Smooth muscle cell (in vitro differentiated cells): ENCODE results near the gene TMC7. TPM values are rescaled to one million over a fixed set of nuclear protein-coding genes. Genes with fewer than 3 reads are reported as not detected.

ENCODE experiments used
- DNase-seq: peaks from one replicate; lab custom pipeline; 2025; ENCODE audit not compliant: unreplicated experiment; lab: John Stamatoyannopoulos, UW
- H2AFZ ChIP-seq: fragments of 200-600 bp; sonication (generic); 2 replicates; pipeline ENCODE4 v1.6.0; 2016; ENCODE audit warnings: antibody characterized with exemption, low read depth, mild to moderate bottlenecking
- H3F3A ChIP-seq: fragments of 200-600 bp; sonication (generic); 2 replicates; pipeline ENCODE4 v1.6.0; 2017; ENCODE audit warnings: antibody characterized with exemption, low read depth
- H3K27ac ChIP-seq: fragments of 200-600 bp; sonication (generic); 2 replicates; pipeline ENCODE4 v1.5.1; 2016; ENCODE audit warnings: low read depth, mild to moderate bottlenecking
- H3K27me3 ChIP-seq: fragments of 200-600 bp; sonication (generic); 2 replicates; pipeline ENCODE4 v1.6.1; 2016; ENCODE audit warnings: low read depth, mild to moderate bottlenecking
- H3K36me3 ChIP-seq: fragments of 200-600 bp; sonication (generic); 2 replicates; pipeline ENCODE4 v1.5.1; 2016; ENCODE audit warnings: low read depth
- H3K4me1 ChIP-seq: fragments of 200-600 bp; sonication (generic); 2 replicates; pipeline ENCODE4 v1.5.1; 2016; ENCODE audit warnings: low read depth
- H3K4me2 ChIP-seq: fragments of 200-600 bp; sonication (generic); 2 replicates; pipeline ENCODE4 v1.6.0; 2016; ENCODE audit warnings: mild to moderate bottlenecking
- H3K4me3 ChIP-seq: fragments of 200-600 bp; sonication (generic); 2 replicates; pipeline ENCODE4 v1.5.1; 2016; ENCODE audit warnings: mild to moderate bottlenecking
- H3K79me2 ChIP-seq: fragments of 200-600 bp; sonication (generic); 2 replicates; pipeline ENCODE4 v1.6.0; 2016; ENCODE audit warnings: low read depth, mild to moderate bottlenecking
- H3K9ac ChIP-seq: fragments of 200-600 bp; sonication (generic); 2 replicates; pipeline ENCODE4 v1.6.0; 2016; ENCODE audit warnings: low read depth
- H3K9me3 ChIP-seq: fragments of 200-600 bp; sonication (generic); replicated peaks from 2 replicates; pipeline ENCODE4 v1.5.1; 2016; ENCODE audit warnings: low read depth
- H4K20me1 ChIP-seq: fragments of 200-600 bp; sonication (generic); 2 replicates; pipeline ENCODE4 v1.6.0; 2016; ENCODE audit warnings: low read depth
- CTCF ChIP-seq: fragments of 200-600 bp; sonication (generic); IDR thresholded peaks from 2 replicates; pipeline ENCODE4 v1.5.1; 2017; ENCODE audit warnings: borderline replicate concordance, mild to moderate bottlenecking, antibody characterized with exemption; ENCODE audit not compliant: insufficient read depth, poor library complexity, severe bottlenecking
- WGBS: methylation state at CpG from one replicate; pipeline ENCODE4 v1.1.7; 2016; ENCODE audit warnings: low lambda C conversion rate; 5-methylcytosine and 5-hydroxymethylcytosine counted together
- polyA plus RNA-seq: library from polyadenylated mRNA; unstranded; fragments of >200 nt; fragmentation: Nextera tagmentation; extraction: Ambion mirVana; gene quantifications from 2 replicates; pipeline ENCODE4 v1.2.1, GENCODE V29; 2016
- total RNA-seq: library from RNA; depleted of rRNA; stranded (reverse); fragments of >200 nt; gene quantifications from 2 replicates; pipeline ENCODE4 v1.2.3, GENCODE V29; 2014

The TMC7 gene
- total and polyA plus RNA-seq, 2 experiments from 2014 or later: 0.54 to 1.7 TPM

- H3K79me2 ChIP-seq: no peaks in the 10 kb centered on the region
- 80% methylated on average over 7 of the region's 7 CpGs for WGBS
- H3K4me3 ChIP-seq: no peak overlapping the region
- H3F3A ChIP-seq: no peaks in the 10 kb centered on the region
- H3K36me3 ChIP-seq: no peaks in the 10 kb centered on the region
- H3K27me3 ChIP-seq: no peaks in the 10 kb centered on the region
- H3K27ac ChIP-seq: no peak overlapping the region
- no peak overlapping the region for H2AFZ ChIP-seq
- H3K4me2 ChIP-seq: no peak overlapping the region
- no peaks in the 10 kb centered on the region for H3K4me1 ChIP-seq
- no peak for DNase-seq
- no peak for TF ChIP-seq CTCF
- no peaks in the 10 kb centered on the region for H4K20me1 ChIP-seq
- H3K9ac ChIP-seq: no peak overlapping the region
- no peaks in the 10 kb centered on the region for H3K9me3 ChIP-seq
Measured at GRCh38 chr16:19014461-19014860, 30.7 kb downstream of the TMC7 start.

- Histone ChIP-seq H3F3A (no peaks in the 10 kb centered on the region), H3K27ac (no peak overlapping the region), H3K9me3 (no peaks in the 10 kb centered on the region), H3K9ac (no peak overlapping the region), H4K20me1 (no peaks in the 10 kb centered on the region), H3K36me3 (no peaks in the 10 kb centered on the region), H2AFZ (no peak overlapping the region), H3K4me3 (no peak overlapping the region), H3K4me1 (no peaks in the 10 kb centered on the region), H3K27me3 (no peaks in the 10 kb centered on the region), H3K79me2 (no peaks in the 10 kb centered on the region), H3K4me2 (no peak overlapping the region)
- DNase-seq: no peak
- no peak for TF ChIP-seq CTCF
Measured at GRCh38 chr16:19017179-19017578, 33.4 kb downstream of the TMC7 start.

GRCh38 chr16:19020689-19021088 is 37.0 kb downstream of the TMC7 start:
- H3K4me1 ChIP-seq: no peaks in the 10 kb centered on the region
- no peak overlapping the region for H3K4me3 ChIP-seq
- H2AFZ ChIP-seq: no peak overlapping the region
- H4K20me1 ChIP-seq: no peaks in the 10 kb centered on the region
- H3K9ac ChIP-seq: no peak overlapping the region
- 94% methylated on average over 4 of the region's 4 CpGs for WGBS
- no peak overlapping the region for H3K4me2 ChIP-seq
- H3K9me3 ChIP-seq: no peaks in the 10 kb centered on the region
- H3F3A ChIP-seq: no peaks in the 10 kb centered on the region
- H3K27ac ChIP-seq: no peak overlapping the region
- H3K36me3 ChIP-seq: no peaks in the 10 kb centered on the region
- DNase-seq: no peak
- no peaks in the 10 kb centered on the region for H3K27me3 ChIP-seq
- no peak for TF ChIP-seq CTCF
- no peaks in the 10 kb centered on the region for H3K79me2 ChIP-seq

GRCh38 chr16:19021747-19022146 is 38.0 kb downstream of the TMC7 start:
- Histone ChIP-seq H3K27ac (no peak overlapping the region), H2AFZ (no peak overlapping the region), H3F3A (no peaks in the 10 kb centered on the region), H3K27me3 (no peaks in the 10 kb centered on the region), H3K9ac (no peak overlapping the region), H3K4me2 (no peak overlapping the region), H4K20me1 (no peaks in the 10 kb centered on the region), H3K4me1 (no peaks in the 10 kb centered on the region), H3K9me3 (no peaks in the 10 kb centered on the region), H3K36me3 (no peaks in the 10 kb centered on the region), H3K79me2 (no peaks in the 10 kb centered on the region), H3K4me3 (no peak overlapping the region)
- 95% methylated on average over 4 of the region's 4 CpGs for WGBS
- DNase-seq: no peak
- no peak for TF ChIP-seq CTCF
